A673 (cell line): ENCODE results near the gene ANKS6. TPM values are rescaled to one million over a fixed set of nuclear protein-coding genes. Genes with fewer than 3 reads are reported as not detected.

Experiments
- BruUV-seq: library from RNA; stranded (reverse); fragments of 400-500 nt; replicated peaks from 2 replicates; lab custom pipeline; 2021; lab: Mats Ljungman, UMichigan
- CTCF ChIA-PET: fragments of 300-600 bp; sonication (Branson Sonifier 250); formaldehyde crosslinking; loops from one replicate; lab custom pipeline; 2022; ENCODE audit warnings: antibody characterized with exemption; lab: Charles Lee
- POLR2A ChIA-PET: fragments of 300-600 bp; sonication (Branson Sonifier 250); formaldehyde crosslinking; loops from one replicate; lab custom pipeline; 2022; ENCODE audit warnings: antibody characterized with exemption; ENCODE audit not compliant: low non-redundant PET; lab: Charles Lee
- DNase-seq: peaks from one replicate; pipeline ENCODE4 v3.0.0-alpha.2; 2015; ENCODE audit warnings: low spot score
- H3K27ac ChIP-seq: fragments of 200-600 bp; sonication (generic); 2 replicates; pipeline ENCODE4 v1.5.1; 2016; ENCODE audit warnings: mixed run types, low read depth, mild to moderate bottlenecking, mixed read lengths, antibody characterized with exemption, low read length; ENCODE audit not compliant: poor library complexity, severe bottlenecking
- H3K27me3 ChIP-seq: fragments of 200-600 bp; sonication (generic); replicated peaks from 2 replicates; pipeline ENCODE4 v1.6.1; 2017; ENCODE audit warnings: mixed run types, low read depth, mild to moderate bottlenecking, mixed read lengths, antibody characterized with exemption, low read length; ENCODE audit not compliant: insufficient read depth, poor library complexity
- H3K36me3 ChIP-seq: fragments of 200-600 bp; sonication (generic); 2 replicates; pipeline ENCODE4 v1.6.1; 2016; ENCODE audit warnings: mixed run types, mild to moderate bottlenecking, mixed read lengths, antibody characterized with exemption, low read length; ENCODE audit not compliant: insufficient read depth, poor library complexity, severe bottlenecking
- H3K4me1 ChIP-seq: fragments of 200-600 bp; sonication (generic); 2 replicates; pipeline ENCODE4 v1.6.1; 2017; ENCODE audit warnings: mixed run types, mild to moderate bottlenecking, mixed read lengths, antibody characterized with exemption, low read length; ENCODE audit not compliant: insufficient read depth, poor library complexity, severe bottlenecking
- H3K4me3 ChIP-seq: fragments of 200-600 bp; sonication (generic); 2 replicates; pipeline ENCODE4 v1.5.1; 2016; ENCODE audit warnings: low read depth, mixed run types, mild to moderate bottlenecking, mixed read lengths, low read length; ENCODE audit not compliant: poor library complexity, severe bottlenecking
- H3K9me3 ChIP-seq: fragments of 200-600 bp; sonication (generic); 2 replicates; pipeline ENCODE4 v1.6.1; 2016; ENCODE audit warnings: mixed run types, low read depth, mild to moderate bottlenecking, mixed read lengths, antibody characterized with exemption, low read length; ENCODE audit not compliant: poor library complexity, severe bottlenecking
- EZH2 ChIP-seq: fragments of 200-600 bp; sonication (generic); IDR thresholded peaks from 2 replicates; pipeline ENCODE4 v1.6.1; 2017; ENCODE audit warnings: borderline replicate concordance, low read depth, mild to moderate bottlenecking, mixed read lengths, antibody characterized with exemption, low read length; ENCODE audit not compliant: poor library complexity, severe bottlenecking
- intact Hi-C: fragments of 100-400 bp; cut with micrococcal nuclease; formaldehyde crosslinking; loops from one replicate; pipeline ENCODE4 v1.10.0; 2022; ENCODE audit not compliant: unreplicated experiment
- total RNA-seq: library from RNA; stranded (reverse); gene quantifications from 2 replicates; pipeline ENCODE4 v1.2.3, GENCODE V29; 2021
- TF ChIP-seq, protein P1 (sequence below): fragments of 300-800, 200-600 bp; sonication (generic); conservative IDR thresholded peaks from 2 replicates; pipeline ENCODE4 v1.5.1; 2017; ENCODE audit warnings: low read depth, mild to moderate bottlenecking, antibody characterized with exemption, low read length, moderate library complexity, mixed read lengths

The ANKS6 gene
- total RNA-seq, 1 experiment from 2014 or later, result 14.4 TPM

DNA sequence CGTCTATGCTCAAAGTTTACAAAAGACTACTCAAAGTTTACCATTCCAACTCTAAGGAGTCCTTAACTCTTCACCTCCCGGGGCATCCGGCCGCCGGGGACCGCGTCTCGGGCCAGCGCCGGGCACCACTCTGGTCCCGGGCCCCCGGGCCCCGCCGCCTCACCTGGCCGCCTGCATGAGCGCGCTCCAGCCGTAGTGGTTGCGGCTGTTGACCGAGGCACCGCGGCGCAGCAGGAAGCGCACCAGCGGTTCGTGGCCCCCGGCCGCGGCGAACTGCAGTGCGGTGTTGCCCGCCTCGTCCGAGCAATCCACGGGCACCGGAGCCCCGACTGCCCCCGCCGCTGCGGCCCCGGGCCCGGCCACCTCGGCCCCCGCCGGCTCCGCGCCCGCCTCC lies 388 bp downstream of the ANKS6 start:
- intact Hi-C loops, result no loop called here
- POLR2A ChIA-PET, result no interaction called here
- no TSS peak for BruUV-seq

GRCh38 chr9:98795295-98795955 lies 930 bp downstream of the ANKS6 start:
- CTCF ChIA-PET, result no interaction called here
- no peaks in the 10 kb centered on the region for H3K4me1 ChIP-seq
- H3K9me3 ChIP-seq, result no peaks in the 10 kb centered on the region
- TF ChIP-seq EZH2, result no peak
- TF ChIP-seq, protein P1, sequence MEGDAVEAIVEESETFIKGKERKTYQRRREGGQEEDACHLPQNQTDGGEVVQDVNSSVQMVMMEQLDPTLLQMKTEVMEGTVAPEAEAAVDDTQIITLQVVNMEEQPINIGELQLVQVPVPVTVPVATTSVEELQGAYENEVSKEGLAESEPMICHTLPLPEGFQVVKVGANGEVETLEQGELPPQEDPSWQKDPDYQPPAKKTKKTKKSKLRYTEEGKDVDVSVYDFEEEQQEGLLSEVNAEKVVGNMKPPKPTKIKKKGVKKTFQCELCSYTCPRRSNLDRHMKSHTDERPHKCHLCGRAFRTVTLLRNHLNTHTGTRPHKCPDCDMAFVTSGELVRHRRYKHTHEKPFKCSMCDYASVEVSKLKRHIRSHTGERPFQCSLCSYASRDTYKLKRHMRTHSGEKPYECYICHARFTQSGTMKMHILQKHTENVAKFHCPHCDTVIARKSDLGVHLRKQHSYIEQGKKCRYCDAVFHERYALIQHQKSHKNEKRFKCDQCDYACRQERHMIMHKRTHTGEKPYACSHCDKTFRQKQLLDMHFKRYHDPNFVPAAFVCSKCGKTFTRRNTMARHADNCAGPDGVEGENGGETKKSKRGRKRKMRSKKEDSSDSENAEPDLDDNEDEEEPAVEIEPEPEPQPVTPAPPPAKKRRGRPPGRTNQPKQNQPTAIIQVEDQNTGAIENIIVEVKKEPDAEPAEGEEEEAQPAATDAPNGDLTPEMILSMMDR, result no peak
- no peak overlapping the region for H3K27ac ChIP-seq
- no peaks in the 10 kb centered on the region for H3K36me3 ChIP-seq
- no peak for DNase-seq
- POLR2A ChIA-PET, result no interaction called here
- intact Hi-C loops, result no loop called here
- H3K4me3 ChIP-seq, result peak overlapping the region; percentile 53
- TSS peak; percentile 43 for BruUV-seq
- no peaks in the 10 kb centered on the region for H3K27me3 ChIP-seq

More for the DNA sequence above, 388 bp downstream of the ANKS6 start:
- Histone ChIP-seq H3K36me3 (no peaks in the 10 kb centered on the region), H3K4me3 (peak overlapping the region; percentile 53), H3K27me3 (no peaks in the 10 kb centered on the region), H3K4me1 (no peaks in the 10 kb centered on the region), H3K27ac (no peak overlapping the region), H3K9me3 (no peaks in the 10 kb centered on the region)
- CTCF ChIA-PET, result no interaction called here
- DNase-seq, result no peak
- TF ChIP-seq EZH2, result no peak
- TF ChIP-seq, protein P1, result no peak

- peaks cover 4% of the 10 kb centered on the region for H3K36me3 ChIP-seq
- ChIA-PET CTCF (no interaction called here), POLR2A (no interaction called here)
- no peaks in the 10 kb centered on the region for H3K9me3 ChIP-seq
- intact Hi-C loops, result loop anchor here (5.0 kb wide), 1 partner anchor 478 kb away; no protein-coding TSS in a partner anchor
- no peaks in the 10 kb centered on the region for H3K27me3 ChIP-seq
- H3K27ac ChIP-seq, result no peak overlapping the region
- no peak for TF ChIP-seq EZH2
- TF ChIP-seq, protein P1, result no peak
- no peak overlapping the region for H3K4me3 ChIP-seq
- no TSS peak for BruUV-seq
- no peak for DNase-seq
- no peaks in the 10 kb centered on the region for H3K4me1 ChIP-seq
These were observed 1.6 kb downstream of the ANKS6 start for GRCh38 chr9:98794802-98795201.
